AG04449 (cell line): Measurements from ENCODE around the gene MTMR1.

Source experiments
- CTCF ChIA-PET: fragments of 350-600 bp; formaldehyde crosslinking; extraction: SDS; loops from one replicate; lab custom pipeline; 2021; ENCODE audit warnings: antibody characterized with exemption; lab: Yijun Ruan, JAX
- POLR2A ChIA-PET: fragments of 400-600, 350-600 bp; formaldehyde crosslinking; extraction: SDS; loops from one replicate; lab custom pipeline; 2020; ENCODE audit warnings: antibody characterized with exemption, inconsistent platforms; lab: Yijun Ruan, JAX
- DNase-seq: peaks from one replicate; pipeline ENCODE4 v3.0.0-alpha.2; 2010; ENCODE audit warnings: low read depth, low spot score
- H3K4me3 ChIP-seq: 2 replicates; pipeline ENCODE4 v1.5.1; 2011; ENCODE audit warnings: low read depth, mild to moderate bottlenecking, control low read depth, low read length
- CTCF ChIP-seq: IDR thresholded peaks from one replicate; pipeline ENCODE4 v1.5.1; 2011; ENCODE audit warnings: mild to moderate bottlenecking, moderate library complexity, low read length, control low read depth, inconsistent platforms; ENCODE audit not compliant: insufficient read depth; ENCODE audit errors: missing control alignments

MTMR1 gene

GRCh38 chrX:150680974-150681373 lies 12.2 kb upstream of the MTMR1 start:
- POLR2A ChIA-PET = no interaction called here
- no peak for DNase-seq
- CTCF ChIA-PET = interaction anchor here (0.7 to 1.6 kb wide), 4 partner anchors 9 to 740 kb away, joined by 3 to 5 read pairs (median 3); no protein-coding TSS in a partner anchor
- peak; percentile 10 for TF ChIP-seq CTCF
- H3K4me3 ChIP-seq = no peak overlapping the region

GRCh38 chrX:150683112-150683511 lies 10.1 kb upstream of the MTMR1 start:
- DNase-seq = no peak
- no peak for TF ChIP-seq CTCF
- CTCF ChIA-PET = interaction anchor here (0.9 to 2.3 kb wide), 4 partner anchors 10 to 198 kb away, joined by 3 to 9 read pairs (median 4); no protein-coding TSS in a partner anchor
- POLR2A ChIA-PET = no interaction called here
- H3K4me3 ChIP-seq = no peak overlapping the region

GRCh38 chrX:150683536-150684146 lies 9.6 kb upstream of the MTMR1 start:
- DNase-seq = no peak
- POLR2A ChIA-PET = no interaction called here

GRCh38 chrX:150688911-150689451 lies 4.2 kb upstream of the MTMR1 start:
- CTCF ChIA-PET = no interaction called here
- peak; percentile 84 for DNase-seq
- no peak overlapping the region for H3K4me3 ChIP-seq
- POLR2A ChIA-PET = no interaction called here
- TF ChIP-seq CTCF = no peak

More at GRCh38 chrX:150683536-150684146, 9.6 kb upstream of the MTMR1 start:
- CTCF ChIA-PET = interaction anchor here (0.7 to 2.3 kb wide), 5 partner anchors 10 to 198 kb away, joined by 3 to 9 read pairs (median 4); no protein-coding TSS in a partner anchor
- peak; percentile 10 for TF ChIP-seq CTCF
- no peak overlapping the region for H3K4me3 ChIP-seq

GRCh38 chrX:150690126-150690525 lies 3.1 kb upstream of the MTMR1 start:
- CTCF ChIA-PET = no interaction called here
- H3K4me3 ChIP-seq = no peak overlapping the region
- POLR2A ChIA-PET = no interaction called here
- peak; percentile 71 for DNase-seq
- no peak for TF ChIP-seq CTCF

- CTCF ChIA-PET = interaction anchor here (1.4 kb wide), 1 partner anchor 13 kb away, joined by 3 read pairs; no protein-coding TSS in a partner anchor
- TF ChIP-seq CTCF = no peak
- DNase-seq = no peak
- H3K4me3 ChIP-seq = peak overlapping the region; percentile 63
- POLR2A ChIA-PET = interaction anchor here (0.6 to 1.1 kb wide), 2 partner anchors 11 to 66 kb away, joined by 3 read pairs; no protein-coding TSS in a partner anchor
Measured at GRCh38 chrX:150692296-150692695, 900 bp upstream of the MTMR1 start.
